Astrocyte of the spinal cord (primary cell): ENCODE data around the gene ADAMTS2.

ENCODE experiments used
- DNase-seq: peaks from one replicate; pipeline ENCODE4 v3.0.0; 2011; ENCODE audit warnings: low read depth, low spot score
- H3K4me3 ChIP-seq: 2 replicates; pipeline ENCODE4 v1.5.1; 2011; ENCODE audit warnings: low read depth, mild to moderate bottlenecking, low read length, moderate library complexity
- CTCF ChIP-seq: IDR thresholded peaks from 2 replicates; pipeline ENCODE4 v1.5.1; 2012; ENCODE audit warnings: low read depth, mild to moderate bottlenecking, low read length, inconsistent platforms
- in situ Hi-C: cut with HindIII; loops from 2 replicates; pipeline ENCODE4 v1.10.0; 2017; ENCODE audit warnings: low sequenced_read_pairs

ADAMTS2 gene

GRCh38 chr5:179259731-179260323 is 85.4 kb downstream of the ADAMTS2 start:
- no peak for DNase-seq
- H3K4me3 ChIP-seq: no peak overlapping the region
- no peak for TF ChIP-seq CTCF
- in situ Hi-C loops: no loop called here

GRCh38 chr5:179258922-179259730 is 86.1 kb downstream of the ADAMTS2 start:
- in situ Hi-C loops: no loop called here
- H3K4me3 ChIP-seq: no peak overlapping the region
- no peak for DNase-seq
- no peak for TF ChIP-seq CTCF

GRCh38 chr5:179258001-179258921 is 87.0 kb downstream of the ADAMTS2 start:
- no peak for DNase-seq
- no peak for TF ChIP-seq CTCF
- in situ Hi-C loops: no loop called here

GRCh38 chr5:179257176-179257682 is 88.0 kb downstream of the ADAMTS2 start:
- in situ Hi-C loops: no loop called here
- no peak for DNase-seq
- H3K4me3 ChIP-seq: no peak overlapping the region
- no peak for TF ChIP-seq CTCF

More at GRCh38 chr5:179258001-179258921, 87.0 kb downstream of the ADAMTS2 start:
- no peak overlapping the region for H3K4me3 ChIP-seq

GRCh38 chr5:179256328-179257175 is 88.7 kb downstream of the ADAMTS2 start:
- in situ Hi-C loops: no loop called here
- no peak for DNase-seq
- H3K4me3 ChIP-seq: no peak overlapping the region
- TF ChIP-seq CTCF: no peak
